DND-41 (cell line): ENCODE measurements around the gene ANKS1B.

ENCODE experiments used
- CTCF ChIP-seq: IDR thresholded peaks from 2 replicates; pipeline ENCODE4 v1.5.1; 2012; ENCODE audit warnings: borderline replicate concordance, low read length, moderate library complexity, mild to moderate bottlenecking; ENCODE audit not compliant: poor library complexity, severe bottlenecking; ENCODE audit errors: extremely low read depth
- EZH2 ChIP-seq: IDR thresholded peaks from 3 replicates; pipeline ENCODE4 v1.6.1; 2012; ENCODE audit warnings: borderline replicate concordance, low read depth, mild to moderate bottlenecking, moderate library complexity, low read length, inconsistent platforms; ENCODE audit not compliant: severe bottlenecking

- TF ChIP-seq EZH2 (no peak), CTCF (no peak)
These were observed 761.2 kb downstream of the ANKS1B start for GRCh38 chr12:99223579-99223978.
